KMS-11 (cell line): ENCODE measurements around the gene PVALEF.

Experiments
- H2AFZ ChIP-seq: fragments of 200-600 bp; sonication (generic); 2 replicates; pipeline ENCODE4 v1.6.1; 2016; ENCODE audit warnings: antibody characterized with exemption, mixed run types, low read depth
- H3K27ac ChIP-seq: fragments of 200-600 bp; sonication (generic); 2 replicates; pipeline ENCODE4 v1.6.1; 2016; ENCODE audit warnings: mild to moderate bottlenecking, mixed run types
- H3K27me3 ChIP-seq: fragments of 200-600 bp; sonication (generic); 2 replicates; pipeline ENCODE4 v1.6.1; 2017; ENCODE audit warnings: mild to moderate bottlenecking, low read depth, mixed run types, moderate library complexity; ENCODE audit not compliant: insufficient read depth
- H3K36me3 ChIP-seq: fragments of 200-600 bp; sonication (generic); 2 replicates; pipeline ENCODE4 v1.6.1; 2017; ENCODE audit warnings: mild to moderate bottlenecking, mixed run types; ENCODE audit not compliant: insufficient read depth
- H3K4me1 ChIP-seq: fragments of 200-600 bp; sonication (generic); 2 replicates; pipeline ENCODE4 v1.6.1; 2016; ENCODE audit warnings: mild to moderate bottlenecking, low read depth, mixed run types; ENCODE audit not compliant: poor library complexity, severe bottlenecking
- H3K4me2 ChIP-seq: fragments of 200-600 bp; sonication (generic); 2 replicates; pipeline ENCODE4 v1.7.0; 2016; ENCODE audit warnings: mild to moderate bottlenecking, mixed run types
- H3K4me3 ChIP-seq: fragments of 200-600 bp; sonication (generic); IDR thresholded peaks from 2 replicates; pipeline ENCODE4 v1.6.1; 2017; ENCODE audit warnings: low read depth, low read length, mixed read lengths; ENCODE audit not compliant: insufficient read depth
- H3K79me2 ChIP-seq: fragments of 200-600 bp; sonication (generic); 2 replicates; pipeline ENCODE4 v1.6.1; 2016; ENCODE audit warnings: low read depth, mixed run types; ENCODE audit not compliant: insufficient read depth
- H3K9ac ChIP-seq: fragments of 200-600 bp; sonication (generic); 2 replicates; pipeline ENCODE4 v1.6.1; 2016; ENCODE audit warnings: mild to moderate bottlenecking, mixed run types
- H4K20me1 ChIP-seq: fragments of 200-600 bp; sonication (generic); 2 replicates; pipeline ENCODE4 v1.6.1; 2016; ENCODE audit warnings: mild to moderate bottlenecking, mixed run types; ENCODE audit not compliant: insufficient read depth
- TF ChIP-seq, protein P1 (sequence below): fragments of 200-600 bp; sonication (generic); conservative IDR thresholded peaks from 2 replicates; pipeline ENCODE4 v1.6.1; 2017; ENCODE audit warnings: low read depth, mild to moderate bottlenecking, antibody characterized with exemption, low read length, moderate library complexity, mixed read lengths

The PVALEF gene

GRCh38 chr17:81156866-81157805 is 8.2 kb upstream of the PVALEF start:
- H3K79me2 ChIP-seq = no peaks in the 10 kb centered on the region
- H3K4me1 ChIP-seq = peaks cover 15% of the 10 kb centered on the region
- no peak overlapping the region for H2AFZ ChIP-seq
- no peak overlapping the region for H3K27ac ChIP-seq
- H3K36me3 ChIP-seq = no peaks in the 10 kb centered on the region
- no peak overlapping the region for H3K9ac ChIP-seq
- H3K4me3 ChIP-seq = no peak overlapping the region
- TF ChIP-seq, protein P1, sequence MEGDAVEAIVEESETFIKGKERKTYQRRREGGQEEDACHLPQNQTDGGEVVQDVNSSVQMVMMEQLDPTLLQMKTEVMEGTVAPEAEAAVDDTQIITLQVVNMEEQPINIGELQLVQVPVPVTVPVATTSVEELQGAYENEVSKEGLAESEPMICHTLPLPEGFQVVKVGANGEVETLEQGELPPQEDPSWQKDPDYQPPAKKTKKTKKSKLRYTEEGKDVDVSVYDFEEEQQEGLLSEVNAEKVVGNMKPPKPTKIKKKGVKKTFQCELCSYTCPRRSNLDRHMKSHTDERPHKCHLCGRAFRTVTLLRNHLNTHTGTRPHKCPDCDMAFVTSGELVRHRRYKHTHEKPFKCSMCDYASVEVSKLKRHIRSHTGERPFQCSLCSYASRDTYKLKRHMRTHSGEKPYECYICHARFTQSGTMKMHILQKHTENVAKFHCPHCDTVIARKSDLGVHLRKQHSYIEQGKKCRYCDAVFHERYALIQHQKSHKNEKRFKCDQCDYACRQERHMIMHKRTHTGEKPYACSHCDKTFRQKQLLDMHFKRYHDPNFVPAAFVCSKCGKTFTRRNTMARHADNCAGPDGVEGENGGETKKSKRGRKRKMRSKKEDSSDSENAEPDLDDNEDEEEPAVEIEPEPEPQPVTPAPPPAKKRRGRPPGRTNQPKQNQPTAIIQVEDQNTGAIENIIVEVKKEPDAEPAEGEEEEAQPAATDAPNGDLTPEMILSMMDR = no peak
- peaks cover 93% of the 10 kb centered on the region for H3K27me3 ChIP-seq
- H4K20me1 ChIP-seq = no peaks in the 10 kb centered on the region
- no peak overlapping the region for H3K4me2 ChIP-seq

- Histone ChIP-seq H3K4me3 (no peak overlapping the region), H3K27ac (no peak overlapping the region), H4K20me1 (no peaks in the 10 kb centered on the region), H3K4me1 (peaks cover 6% of the 10 kb centered on the region), H3K36me3 (no peaks in the 10 kb centered on the region), H3K27me3 (peaks cover 91% of the 10 kb centered on the region), H3K4me2 (no peak overlapping the region), H2AFZ (no peak overlapping the region), H3K9ac (no peak overlapping the region), H3K79me2 (no peaks in the 10 kb centered on the region)
- TF ChIP-seq, protein P1 = no peak
Measured at GRCh38 chr17:81157848-81158687, 7.2 kb upstream of the PVALEF start.

DNA sequence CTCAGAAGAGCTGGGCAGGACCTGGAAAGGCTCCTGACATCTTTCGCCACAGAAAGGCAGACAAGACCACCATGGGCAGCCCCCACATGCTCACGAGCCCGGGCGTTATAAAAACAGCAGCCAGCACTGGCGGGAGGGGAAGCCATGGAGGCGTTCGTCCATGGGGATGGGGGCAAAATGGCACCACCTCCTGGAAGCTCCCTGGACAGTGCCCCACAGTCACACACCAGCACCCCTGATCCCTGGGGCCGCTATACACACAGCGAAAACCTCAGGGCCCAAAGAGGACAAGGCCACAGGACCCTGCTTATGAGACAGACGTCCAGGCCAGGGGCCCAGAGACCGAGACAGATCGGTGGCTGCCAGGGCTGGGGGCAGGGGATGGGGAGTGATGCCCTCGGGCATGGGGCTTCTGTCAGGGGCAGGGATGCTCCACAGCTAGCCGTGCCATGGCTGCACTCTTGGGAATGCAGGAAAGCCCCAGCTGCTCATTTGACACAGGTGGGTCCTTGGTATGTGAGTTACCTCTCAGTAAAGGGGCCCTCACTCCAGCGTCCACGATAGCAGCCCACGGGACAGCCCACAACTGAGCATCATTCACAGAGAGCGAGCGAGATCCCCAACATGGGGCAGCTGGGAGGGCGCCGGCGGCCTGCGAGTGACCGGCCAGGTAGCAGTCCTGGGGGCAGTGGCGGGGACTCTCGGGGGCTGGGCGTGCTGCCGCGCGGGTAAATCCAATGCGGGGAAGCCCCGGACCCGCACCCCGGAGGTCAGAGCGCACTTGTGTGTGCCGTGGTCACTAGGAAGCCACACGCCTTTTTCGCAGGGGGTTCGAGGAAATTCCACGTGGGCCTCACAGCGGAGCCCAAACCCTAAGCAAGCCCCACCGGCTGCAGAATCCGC is 6.4 kb upstream of the PVALEF start:
- peaks cover 91% of the 10 kb centered on the region for H3K27me3 ChIP-seq
- no peak overlapping the region for H3K9ac ChIP-seq
- no peaks in the 10 kb centered on the region for H3K36me3 ChIP-seq
- no peak overlapping the region for H2AFZ ChIP-seq
- no peaks in the 10 kb centered on the region for H4K20me1 ChIP-seq
- H3K79me2 ChIP-seq = no peaks in the 10 kb centered on the region
- H3K27ac ChIP-seq = no peak overlapping the region
- TF ChIP-seq, protein P1 = no peak
- H3K4me3 ChIP-seq = no peak overlapping the region
- no peaks in the 10 kb centered on the region for H3K4me1 ChIP-seq
- H3K4me2 ChIP-seq = no peak overlapping the region
